Common myeloid progenitor, CD34-positive (primary cell): Measurements from ENCODE around the gene TEAD4.

ENCODE experiments used
- CTCF ChIA-PET: fragments of 350-600 bp; sonication (Branson Sonifier 250); formaldehyde crosslinking; loops from one replicate; lab custom pipeline; 2021; ENCODE audit warnings: antibody characterized with exemption; lab: Charles Lee
- POLR2A ChIA-PET: fragments of 350-600 bp; sonication (Branson Sonifier 250); formaldehyde crosslinking; loops from one replicate; lab custom pipeline; 2021; ENCODE audit warnings: antibody characterized with exemption; lab: Charles Lee
- DNase-seq, 3 donors: peaks; one replicate each; pipeline versions ENCODE4 v3.0.0 to v3.0.0-alpha.2; 2013
- H3K27ac ChIP-seq, 2 experiments: 1 replicate in 1 of 2; 2 replicates in 1 of 2; pipeline ENCODE4 v1.7.0; 2013; ENCODE audit warnings: inconsistent platforms in 2 of 2, low read length in 2 of 2, mild to moderate bottlenecking in 2 of 2, low read depth in 1 of 2, moderate library complexity in 1 of 2; ENCODE audit not compliant: severe bottlenecking in 2 of 2, insufficient read depth in 1 of 2, poor library complexity in 1 of 2
- H3K27me3 ChIP-seq, 5 experiments: replicated peaks in 2 of 5; 1 replicate in 3 of 5; 2 replicates in 2 of 5; pipeline versions ENCODE4 v1.6.1 to v1.7.0; 2013; ENCODE audit warnings: low read length in 4 of 5, mild to moderate bottlenecking in 2 of 5, moderate library complexity in 2 of 5, inconsistent platforms in 1 of 5; ENCODE audit not compliant: insufficient read depth in 5 of 5, control insufficient read depth in 4 of 5
- H3K36me3 ChIP-seq, 4 experiments: 1 replicate in 2 of 4; 2 replicates in 2 of 4; pipeline versions ENCODE4 v1.6.1 to v1.7.0; 2013; ENCODE audit warnings: low read length in 3 of 4, control low read depth in 1 of 4, mild to moderate bottlenecking in 1 of 4; ENCODE audit not compliant: control insufficient read depth in 4 of 4, insufficient read depth in 4 of 4
- H3K4me1 ChIP-seq, 4 experiments: 1 replicate in 3 of 4; 2 replicates in 1 of 4; pipeline versions ENCODE4 v1.6.1 to v1.7.1; 2013; ENCODE audit warnings: low read length in 3 of 4, mild to moderate bottlenecking in 3 of 4, control low read depth in 1 of 4, inconsistent platforms in 1 of 4, moderate library complexity in 1 of 4; ENCODE audit not compliant: control insufficient read depth in 4 of 4, insufficient read depth in 4 of 4; ENCODE audit errors: control extremely low read depth in 1 of 4
- H3K4me3 ChIP-seq, 7 experiments: 1 replicate in 4 of 7; 2 replicates in 3 of 7; pipeline versions ENCODE4 v1.5.1 to v1.7.0; 2013; ENCODE audit warnings: mild to moderate bottlenecking in 7 of 7, low read length in 6 of 7, moderate library complexity in 6 of 7, inconsistent platforms in 2 of 7, low read depth in 2 of 7, control low read depth in 1 of 7; ENCODE audit not compliant: insufficient read depth in 4 of 7, control insufficient read depth in 1 of 7; ENCODE audit errors: extremely low read depth in 1 of 7
- H3K9me3 ChIP-seq, 5 experiments: 1 replicate in 4 of 5; 2 replicates in 1 of 5; pipeline versions ENCODE4 v1.6.1 to v1.7.1; 2013; ENCODE audit warnings: low read length in 4 of 5, mild to moderate bottlenecking in 2 of 5, inconsistent platforms in 1 of 5, low read depth in 1 of 5, moderate library complexity in 1 of 5; ENCODE audit not compliant: control insufficient read depth in 4 of 5, insufficient read depth in 2 of 5; ENCODE audit errors: control extremely low read depth in 1 of 5
- WGBS: methylation state at CpG from one replicate; pipeline ENCODE4 v1.1.5; 2013; ENCODE audit not compliant: insufficient coverage; 5-methylcytosine and 5-hydroxymethylcytosine counted together

TEAD4 gene

DNA sequence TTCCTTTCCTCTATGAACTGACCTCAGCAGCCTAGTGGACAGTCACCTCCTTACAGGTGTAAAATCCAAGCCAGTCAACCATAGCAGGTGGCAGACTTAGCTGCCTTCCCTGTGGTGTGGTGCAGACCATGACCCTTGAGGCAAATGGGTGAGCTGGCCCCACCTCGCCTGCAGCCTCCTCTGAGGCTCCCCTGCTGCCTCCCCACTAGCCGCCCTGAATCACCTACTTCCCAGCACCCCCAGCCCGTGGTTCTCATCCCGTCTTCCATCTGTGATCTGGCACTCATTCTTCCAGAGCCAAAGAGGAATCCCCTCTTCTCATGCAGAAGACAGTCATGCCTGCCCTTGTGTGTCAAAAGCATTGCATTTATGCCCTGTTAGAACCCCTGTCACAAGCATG, 83.6 kb downstream of the TEAD4 start:
- Histone ChIP-seq H3K9me3 (no peaks in the 10 kb centered on the region), H3K27me3 (no peaks in the 10 kb centered on the region), H3K27ac (no peak overlapping the region), H3K36me3 (no peaks in the 10 kb centered on the region), H3K4me3 (peak overlapping the region in 1 of 7 experiments; percentile 27), H3K4me1 (peaks cover 10 to 32% (median 23%) of the 10 kb centered on the region in 4 experiments)
- ChIA-PET CTCF (interaction anchor here (1.1 to 2.1 kb wide), 9 partner anchors 9 to 258 kb away, joined by 3 to 13 read pairs (median 6); no protein-coding TSS in a partner anchor), POLR2A (no interaction called here)
- 87% methylated on average over 4 of the region's 4 CpGs for whole genome bisulfite sequencing
- no peak for DNase-seq

DNA sequence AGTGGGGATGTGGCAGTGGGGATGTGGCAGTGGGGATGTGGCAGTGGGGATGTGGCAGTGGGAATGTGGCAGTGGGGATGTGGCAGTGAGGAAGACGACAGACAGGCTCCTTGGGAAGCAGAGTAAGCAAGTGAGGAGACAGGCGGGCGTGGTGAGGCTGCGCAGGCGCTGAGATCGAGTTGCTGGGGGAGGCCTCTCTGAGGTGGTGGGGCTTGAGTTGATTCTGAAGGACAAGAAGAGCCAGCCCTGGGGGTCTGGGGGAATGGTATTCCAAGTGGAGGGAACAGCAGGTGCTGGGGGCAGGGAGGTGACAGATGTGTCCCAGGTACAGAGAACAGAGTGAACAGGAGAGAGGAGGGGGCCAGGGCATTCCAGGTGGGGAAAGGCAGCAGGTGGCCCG, 84.2 kb downstream of the TEAD4 start:
- DNase-seq = no peak
- Histone ChIP-seq H3K27me3 (no peaks in the 10 kb centered on the region), H3K4me1 (peaks cover 10 to 32% (median 23%) of the 10 kb centered on the region in 4 experiments), H3K9me3 (no peaks in the 10 kb centered on the region), H3K27ac (no peak overlapping the region), H3K4me3 (no peak overlapping the region), H3K36me3 (no peaks in the 10 kb centered on the region)
- WGBS = 86% methylated on average over 6 of the region's 7 CpGs
- CTCF ChIA-PET = interaction anchor here (1.1 to 2.0 kb wide), 3 partner anchors 8 to 99 kb away, joined by 3 to 9 read pairs (median 6); no protein-coding TSS in a partner anchor
- POLR2A ChIA-PET = no interaction called here

DNA sequence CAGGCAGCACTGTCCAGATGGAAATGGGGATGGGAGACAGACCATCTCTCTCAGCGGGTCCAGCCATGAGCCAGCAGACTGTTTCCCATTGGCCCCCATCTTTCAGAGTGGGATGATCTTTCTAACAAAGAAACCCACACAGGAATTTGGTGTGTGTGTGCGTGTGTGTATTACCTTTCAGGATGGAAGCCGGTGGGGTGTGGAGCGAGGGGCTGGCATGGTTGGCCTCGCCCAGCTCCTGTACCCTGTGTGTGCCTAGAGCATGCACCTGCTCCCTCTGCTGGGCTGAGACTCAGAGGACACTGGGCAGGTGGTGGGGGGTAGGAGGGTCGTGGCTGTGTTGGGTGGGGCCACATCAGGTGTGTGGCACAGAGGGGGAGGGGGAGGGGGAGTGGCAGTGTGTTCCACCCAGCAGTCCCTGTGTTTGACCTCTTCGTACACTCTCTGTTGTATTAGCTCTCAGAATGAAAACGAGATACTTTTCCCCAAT, 85.0 kb downstream of the TEAD4 start:
- WGBS = 96% methylated on average over 4 of the region's 8 CpGs
- CTCF ChIA-PET = no interaction called here
- POLR2A ChIA-PET = no interaction called here

DNA sequence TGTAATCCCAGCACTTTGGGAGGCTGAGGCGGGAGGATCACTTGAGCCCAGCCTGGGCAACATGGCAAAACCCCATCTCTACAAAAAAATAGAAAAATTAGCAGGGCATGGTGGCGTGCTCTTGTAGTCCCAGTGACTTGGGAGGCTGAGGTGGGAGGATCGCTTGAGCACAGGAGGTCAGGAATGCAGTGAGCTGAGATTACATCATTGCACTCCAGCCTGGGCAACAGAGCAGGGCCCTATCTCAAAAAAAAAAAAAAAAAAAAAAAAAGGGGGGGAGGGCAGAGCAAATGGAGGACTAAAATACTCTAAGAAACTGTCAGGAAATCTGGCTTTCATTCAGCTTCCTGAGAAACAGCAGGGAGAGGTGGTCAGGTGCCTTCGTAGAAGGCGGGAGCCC, 86.3 kb downstream of the TEAD4 start:
- no peaks in the 10 kb centered on the region for H3K27me3 ChIP-seq
- peak in 2 of 3 donors; percentile 27 to 33 for DNase-seq
- H3K4me1 ChIP-seq = peaks cover 10 to 45% (median 32%) of the 10 kb centered on the region in 4 experiments
- no peak overlapping the region for H3K27ac ChIP-seq
- H3K9me3 ChIP-seq = no peaks in the 10 kb centered on the region
- H3K4me3 ChIP-seq = no peak overlapping the region
- H3K36me3 ChIP-seq = no peaks in the 10 kb centered on the region
- POLR2A ChIA-PET = no interaction called here
- 83% methylated on average over 2 of the region's 5 CpGs for WGBS
- CTCF ChIA-PET = no interaction called here

More for the DNA sequence above, 85.0 kb downstream of the TEAD4 start:
- H3K9me3 ChIP-seq = no peaks in the 10 kb centered on the region
- no peaks in the 10 kb centered on the region for H3K27me3 ChIP-seq
- no peak overlapping the region for H3K27ac ChIP-seq
- H3K4me1 ChIP-seq = peaks cover 10 to 32% (median 23%) of the 10 kb centered on the region in 4 experiments
- no peak overlapping the region for H3K4me3 ChIP-seq
- no peak for DNase-seq
- H3K36me3 ChIP-seq = no peaks in the 10 kb centered on the region

DNA sequence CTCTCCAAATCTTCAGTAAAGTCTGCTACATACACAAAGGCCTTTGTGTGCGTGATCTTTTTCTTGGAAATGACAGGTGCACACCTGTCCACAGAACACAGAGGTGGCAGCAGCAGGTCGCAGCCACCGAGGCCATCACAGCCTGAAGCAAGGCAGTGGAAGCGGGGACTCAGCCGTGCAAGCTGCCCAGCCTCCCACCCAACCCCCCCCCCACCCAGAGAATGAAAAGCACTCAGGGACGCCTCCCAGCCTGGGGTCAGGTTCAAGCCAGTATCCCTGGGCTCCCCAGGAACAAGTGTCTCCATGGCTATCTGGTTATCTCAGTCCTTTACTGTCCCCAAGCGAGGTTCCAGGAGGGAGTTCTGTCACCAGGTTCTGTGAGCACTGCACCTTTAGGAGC, 86.8 kb downstream of the TEAD4 start:
- Histone ChIP-seq H3K4me1 (peaks cover 10 to 45% (median 32%) of the 10 kb centered on the region in 4 experiments), H3K4me3 (no peak overlapping the region), H3K27me3 (no peaks in the 10 kb centered on the region), H3K36me3 (no peaks in the 10 kb centered on the region), H3K9me3 (no peaks in the 10 kb centered on the region), H3K27ac (no peak overlapping the region)
- no peak for DNase-seq
- WGBS = 100% methylated on average over 1 of the region's 7 CpGs
- POLR2A ChIA-PET = no interaction called here
- CTCF ChIA-PET = no interaction called here

DNA sequence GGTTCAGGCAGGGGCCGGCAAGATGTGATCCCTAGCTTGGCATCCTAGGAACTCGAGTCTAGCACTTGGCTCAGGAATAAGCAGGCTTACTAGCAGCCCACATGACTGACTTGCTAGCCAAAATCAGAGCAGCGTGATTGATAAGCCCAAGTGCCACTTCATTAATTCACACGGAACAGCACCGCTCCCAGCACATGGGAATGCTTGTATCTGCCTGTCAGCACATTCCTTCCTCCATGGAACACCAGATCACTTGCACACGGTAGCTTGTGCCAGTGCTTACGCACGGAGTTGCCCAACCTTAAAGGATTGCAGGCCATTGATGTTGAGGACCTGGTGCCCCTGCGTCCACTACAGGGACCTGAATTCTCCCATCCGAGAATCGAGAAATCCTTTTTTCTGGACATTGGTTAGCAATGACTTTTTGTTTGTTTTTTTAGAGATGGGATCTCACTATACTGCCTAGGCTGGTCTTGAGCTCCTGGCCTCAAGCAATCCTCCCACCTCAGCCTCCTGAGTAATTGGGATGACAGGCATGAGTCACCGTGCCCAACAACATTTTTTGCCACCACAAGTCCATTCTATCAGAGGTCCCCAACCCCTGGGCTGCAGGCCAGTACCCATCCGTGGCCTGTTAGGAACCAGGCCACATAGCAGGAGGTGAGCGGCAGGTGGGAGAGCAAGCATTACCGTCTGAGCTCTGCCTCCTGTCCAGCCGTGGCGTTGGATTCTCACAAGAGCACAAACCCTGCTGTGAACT, 87.4 kb downstream of the TEAD4 start:
- CTCF ChIA-PET = no interaction called here
- H3K27me3 ChIP-seq = no peaks in the 10 kb centered on the region
- no peak overlapping the region for H3K4me3 ChIP-seq
- WGBS = 85% methylated on average over 17 of the region's 17 CpGs
- DNase-seq = no peak
- no peaks in the 10 kb centered on the region for H3K36me3 ChIP-seq
- no peaks in the 10 kb centered on the region for H3K9me3 ChIP-seq
- H3K4me1 ChIP-seq = peaks cover 10 to 44% (median 32%) of the 10 kb centered on the region in 4 experiments
- POLR2A ChIA-PET = no interaction called here
- no peak overlapping the region for H3K27ac ChIP-seq

DNA sequence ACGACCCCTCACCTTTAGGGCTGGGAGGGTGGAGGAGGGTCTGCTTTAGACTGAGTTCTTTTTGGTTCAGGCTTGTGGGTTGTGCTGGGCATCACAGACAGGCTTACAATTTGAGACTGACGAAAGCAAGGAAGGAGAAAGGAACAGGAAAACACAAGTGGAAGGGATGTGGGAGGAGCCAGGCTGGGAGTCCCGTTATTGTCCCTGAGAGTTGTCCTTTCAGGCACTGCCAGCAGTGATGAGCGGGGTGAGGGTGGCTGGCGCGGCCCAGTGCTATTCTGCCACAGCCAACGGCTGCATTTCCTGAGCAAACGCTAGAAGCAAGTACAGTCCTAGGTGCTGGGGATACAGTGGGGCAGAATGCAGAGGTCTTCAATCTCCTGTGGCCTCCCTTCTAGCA, 88.8 kb downstream of the TEAD4 start:
- POLR2A ChIA-PET = no interaction called here
- WGBS = 71% methylated on average over 8 of the region's 8 CpGs
- H3K4me3 ChIP-seq = no peak overlapping the region
- H3K4me1 ChIP-seq = peaks cover 4 to 30% (median 20%) of the 10 kb centered on the region in 4 experiments
- no peaks in the 10 kb centered on the region for H3K9me3 ChIP-seq
- H3K36me3 ChIP-seq = no peaks in the 10 kb centered on the region
- DNase-seq = no peak
- H3K27me3 ChIP-seq = no peaks in the 10 kb centered on the region
- H3K27ac ChIP-seq = no peak overlapping the region
- CTCF ChIA-PET = no interaction called here
